GM23248 (cell line): Measurements from ENCODE around the gene KRTAP13-4.

Source experiments
- EZH2 ChIP-seq: fragments of 200-600 bp; sonication (generic); IDR thresholded peaks from 2 replicates; pipeline ENCODE4 v1.6.1; 2018; ENCODE audit warnings: antibody characterized with exemption, mild to moderate bottlenecking; ENCODE audit not compliant: insufficient read depth, poor library complexity, severe bottlenecking
- EZH2phosphoT487 ChIP-seq: fragments of 200-600 bp; sonication (generic); IDR thresholded peaks from 2 replicates; pipeline ENCODE4 v1.6.1; 2018; ENCODE audit warnings: antibody characterized with exemption, moderate library complexity, mild to moderate bottlenecking, low read depth; ENCODE audit not compliant: insufficient read depth

- TF ChIP-seq EZH2 (no peak), EZH2phosphoT487 (no peak)
Observed at GRCh38 chr21:30430170-30430655, at the start of gene KRTAP13-4.
